ENCODE measurements around the gene DLGAP1. TPM values are rescaled to one million over a fixed set of nuclear protein-coding genes. Genes with fewer than 3 reads are reported as not detected.

DLGAP1 gene
- total RNA-seq, 3 donors from 2014 or later = 0.96 to 17.6 (median 5.2) TPM

DNA sequence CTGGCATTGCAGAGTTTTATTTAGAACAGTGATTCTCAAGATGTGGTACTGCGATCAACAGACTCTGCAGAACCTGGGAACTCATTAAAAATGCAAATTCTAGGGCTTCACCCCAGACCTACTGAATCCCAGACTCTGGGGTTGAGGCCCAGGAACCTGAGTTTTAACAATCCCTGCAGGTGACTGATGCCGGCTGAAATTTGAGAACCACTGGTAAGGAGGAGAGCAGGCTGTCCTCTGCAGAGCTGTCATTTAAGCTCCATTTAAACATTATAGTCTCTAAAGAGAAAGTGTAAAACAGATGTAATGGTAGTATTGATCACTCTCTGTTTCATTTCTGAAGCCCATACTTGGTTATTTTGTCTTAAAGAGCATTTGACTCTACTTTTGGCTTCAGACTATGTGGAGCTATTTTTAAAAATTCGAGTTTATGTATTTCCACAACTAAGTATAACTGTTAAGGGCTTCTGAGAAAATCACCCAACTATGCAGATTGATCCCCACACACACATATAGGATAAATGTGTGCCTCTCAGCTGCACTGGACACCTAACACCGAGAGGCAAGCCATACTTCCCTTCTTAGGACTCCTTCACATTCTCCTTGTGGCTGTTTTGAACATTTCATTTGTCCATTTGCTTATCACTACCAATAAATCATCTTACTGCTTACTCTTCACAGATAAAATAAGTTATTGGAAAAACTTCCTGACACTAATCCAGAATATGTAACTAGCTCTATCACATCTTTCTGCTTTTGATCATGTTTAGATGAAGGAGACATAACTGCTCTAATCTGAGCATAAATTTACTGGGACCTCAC is 487.5 kb downstream of the DLGAP1 start:
- Histone ChIP-seq H3K27ac (no peak overlapping the region), H3K4me3 (no peak overlapping the region), H3K36me3 (no peaks in the 10 kb centered on the region), H3K4me1 (no peaks in the 10 kb centered on the region), H3K27me3 (no peaks in the 10 kb centered on the region), H3K9me3 (no peaks in the 10 kb centered on the region)
- intact Hi-C loops (cut with DNase I; ENCODE audit: low total_unique reads) = no loop called here
- TF ChIP-seq POLR2A (IDR thresholded peaks at IDR 0.05) (no peak), POLR2AphosphoS5 (IDR thresholded peaks at IDR 0.05) (no peak)
- TF ChIP-seq, protein P1, sequence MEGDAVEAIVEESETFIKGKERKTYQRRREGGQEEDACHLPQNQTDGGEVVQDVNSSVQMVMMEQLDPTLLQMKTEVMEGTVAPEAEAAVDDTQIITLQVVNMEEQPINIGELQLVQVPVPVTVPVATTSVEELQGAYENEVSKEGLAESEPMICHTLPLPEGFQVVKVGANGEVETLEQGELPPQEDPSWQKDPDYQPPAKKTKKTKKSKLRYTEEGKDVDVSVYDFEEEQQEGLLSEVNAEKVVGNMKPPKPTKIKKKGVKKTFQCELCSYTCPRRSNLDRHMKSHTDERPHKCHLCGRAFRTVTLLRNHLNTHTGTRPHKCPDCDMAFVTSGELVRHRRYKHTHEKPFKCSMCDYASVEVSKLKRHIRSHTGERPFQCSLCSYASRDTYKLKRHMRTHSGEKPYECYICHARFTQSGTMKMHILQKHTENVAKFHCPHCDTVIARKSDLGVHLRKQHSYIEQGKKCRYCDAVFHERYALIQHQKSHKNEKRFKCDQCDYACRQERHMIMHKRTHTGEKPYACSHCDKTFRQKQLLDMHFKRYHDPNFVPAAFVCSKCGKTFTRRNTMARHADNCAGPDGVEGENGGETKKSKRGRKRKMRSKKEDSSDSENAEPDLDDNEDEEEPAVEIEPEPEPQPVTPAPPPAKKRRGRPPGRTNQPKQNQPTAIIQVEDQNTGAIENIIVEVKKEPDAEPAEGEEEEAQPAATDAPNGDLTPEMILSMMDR (IDR thresholded peaks at IDR 0.05) = no peak
- no peak for DNase-seq (ENCODE audit: low spot score in 2 of 2)

DNA sequence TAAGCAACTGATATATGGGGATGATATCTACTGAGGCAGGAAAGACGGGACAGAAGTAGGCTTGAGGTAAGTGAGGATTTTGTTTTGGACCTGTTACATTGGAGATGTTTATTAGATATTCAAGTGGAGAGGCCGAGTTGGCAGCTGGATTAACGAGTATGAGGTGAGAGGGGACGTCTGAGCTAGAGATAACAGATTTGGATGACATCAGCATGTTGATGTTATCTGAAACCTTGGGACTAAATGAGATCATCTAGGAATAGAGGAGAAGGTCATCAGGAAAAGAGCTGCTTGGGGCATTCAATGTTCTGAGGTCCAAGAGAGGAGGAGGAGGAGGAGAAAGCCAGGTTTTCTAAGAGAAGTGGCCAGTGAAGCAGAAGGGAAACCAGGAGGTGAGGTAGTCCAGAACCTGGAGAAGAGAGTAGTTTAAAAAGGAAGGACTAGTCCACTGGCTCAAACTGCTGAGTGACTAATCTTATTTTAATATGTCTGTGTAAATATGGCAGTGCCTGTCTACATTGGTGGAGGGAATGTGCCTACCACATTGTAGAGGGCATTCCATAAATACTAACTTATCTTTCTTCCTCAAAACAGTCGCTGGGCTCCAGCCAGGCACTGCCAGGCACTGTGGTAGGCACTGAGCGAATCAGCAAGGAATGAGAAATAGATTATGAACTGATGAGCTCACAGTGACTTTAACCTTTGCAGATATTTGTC is 488.3 kb downstream of the DLGAP1 start:
- Histone ChIP-seq H3K4me1 (no peaks in the 10 kb centered on the region), H3K9me3 (no peaks in the 10 kb centered on the region), H3K36me3 (no peaks in the 10 kb centered on the region), H3K4me3 (no peak overlapping the region), H3K27ac (no peak overlapping the region), H3K27me3 (no peaks in the 10 kb centered on the region)
- no peak for DNase-seq (ENCODE audit: low spot score in 2 of 2)
- intact Hi-C loops (cut with DNase I; ENCODE audit: low total_unique reads) = no loop called here
- TF ChIP-seq POLR2AphosphoS5 (IDR thresholded peaks at IDR 0.05) (no peak), POLR2A (IDR thresholded peaks at IDR 0.05) (no peak)
- TF ChIP-seq, protein P1 (IDR thresholded peaks at IDR 0.05) = no peak

DNA sequence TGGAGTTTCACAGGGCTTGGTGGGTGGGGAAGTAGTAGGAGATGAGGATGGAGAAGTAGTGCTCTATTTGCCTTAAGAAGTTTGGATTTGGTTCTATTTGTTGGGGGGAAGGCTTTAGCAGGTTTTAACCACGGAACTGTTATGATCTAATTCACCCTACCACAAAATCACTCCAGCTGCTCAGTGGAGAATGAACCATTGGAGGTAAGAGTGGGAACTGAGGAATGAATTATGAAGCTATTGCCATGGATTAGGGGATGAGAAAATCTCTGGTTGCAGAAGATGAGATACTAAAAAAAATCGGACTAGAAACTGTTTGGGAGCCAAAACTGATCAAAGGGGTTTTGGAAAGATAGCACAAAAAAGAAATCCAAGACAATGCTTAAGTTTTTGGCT is 488.9 kb downstream of the DLGAP1 start:
- no peaks in the 10 kb centered on the region for H3K27me3 ChIP-seq
- no peak overlapping the region for H3K27ac ChIP-seq
- no peak for DNase-seq (ENCODE audit: low spot score in 2 of 2)
- no peaks in the 10 kb centered on the region for H3K9me3 ChIP-seq
- H3K4me3 ChIP-seq = no peak overlapping the region
- no peaks in the 10 kb centered on the region for H3K36me3 ChIP-seq
- TF ChIP-seq POLR2A (IDR thresholded peaks at IDR 0.05) (no peak), POLR2AphosphoS5 (IDR thresholded peaks at IDR 0.05) (no peak)
- TF ChIP-seq, protein P1 (IDR thresholded peaks at IDR 0.05) = no peak
- H3K4me1 ChIP-seq = no peaks in the 10 kb centered on the region
- intact Hi-C loops (cut with DNase I; ENCODE audit: low total_unique reads) = no loop called here

DNA sequence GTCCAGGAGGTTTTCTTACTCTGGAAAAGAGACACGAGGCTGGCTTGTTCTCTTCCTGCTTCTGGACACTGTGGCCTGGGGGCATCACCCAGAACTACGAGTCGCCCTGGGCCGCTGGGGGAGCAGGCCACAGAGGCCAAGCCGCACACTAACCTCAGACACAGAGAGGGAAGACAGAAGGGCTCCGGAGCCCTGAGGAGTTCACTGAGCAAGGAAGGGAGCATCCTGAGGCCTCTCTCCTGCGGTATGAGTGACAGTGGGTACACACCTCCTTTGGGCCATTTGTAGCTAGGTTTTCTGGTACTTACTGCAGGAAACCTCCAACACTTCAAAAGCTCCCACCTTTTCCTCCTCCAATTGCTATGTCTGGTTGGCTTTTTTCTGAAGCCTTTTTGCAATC is 494.1 kb downstream of the DLGAP1 start:
- Histone ChIP-seq H3K4me1 (no peaks in the 10 kb centered on the region), H3K4me3 (no peak overlapping the region), H3K36me3 (no peaks in the 10 kb centered on the region), H3K9me3 (no peaks in the 10 kb centered on the region), H3K27ac (no peak overlapping the region), H3K27me3 (no peaks in the 10 kb centered on the region)
- no peak for DNase-seq (ENCODE audit: low spot score in 2 of 2)
- intact Hi-C loops (cut with DNase I; ENCODE audit: low total_unique reads) = no loop called here
- TF ChIP-seq, protein P1 (IDR thresholded peaks at IDR 0.05) = no peak
- no peak for TF ChIP-seq POLR2AphosphoS5 (IDR thresholded peaks at IDR 0.05)
- no peak for TF ChIP-seq POLR2A (IDR thresholded peaks at IDR 0.05)

DNA sequence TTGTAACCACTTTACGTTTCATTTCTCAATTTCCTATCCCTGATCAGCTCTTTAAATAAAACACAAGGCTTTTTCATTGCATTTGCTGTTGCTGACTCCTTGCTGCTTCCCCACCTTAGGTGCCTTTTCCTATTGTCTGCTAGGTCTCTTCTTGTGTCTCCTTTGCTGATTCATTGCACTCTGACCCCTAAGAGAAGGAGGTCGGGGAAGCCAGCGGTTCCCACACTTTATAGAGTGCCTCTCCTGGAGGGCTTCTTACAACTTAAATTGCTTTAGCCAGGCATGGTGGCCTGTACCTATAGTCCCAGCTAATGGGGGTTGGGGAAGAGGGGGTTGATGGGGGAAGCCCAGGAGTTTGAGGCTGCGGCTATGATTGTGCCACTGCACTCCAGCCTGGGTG is 495.0 kb downstream of the DLGAP1 start:
- Histone ChIP-seq H3K27ac (no peak overlapping the region), H3K36me3 (no peaks in the 10 kb centered on the region), H3K9me3 (no peaks in the 10 kb centered on the region), H3K27me3 (no peaks in the 10 kb centered on the region), H3K4me3 (no peak overlapping the region), H3K4me1 (no peaks in the 10 kb centered on the region)
- TF ChIP-seq, protein P1 (IDR thresholded peaks at IDR 0.05) = no peak
- TF ChIP-seq POLR2A (IDR thresholded peaks at IDR 0.05) (no peak), POLR2AphosphoS5 (IDR thresholded peaks at IDR 0.05) (no peak)
- intact Hi-C loops (cut with DNase I; ENCODE audit: low total_unique reads) = no loop called here
- DNase-seq (ENCODE audit: low spot score in 2 of 2) = no peak

All from breast epithelium (tissue), 4 donors.